Anterior cingulate cortex (tissue), 58 donors: ENCODE measurements around the gene DNAJB5.

Experiments used
- DNase-seq, 58 donors: peaks; one replicate each; lab custom pipeline; 2025; lab: John Stamatoyannopoulos, UW

Gene DNAJB5

DNA sequence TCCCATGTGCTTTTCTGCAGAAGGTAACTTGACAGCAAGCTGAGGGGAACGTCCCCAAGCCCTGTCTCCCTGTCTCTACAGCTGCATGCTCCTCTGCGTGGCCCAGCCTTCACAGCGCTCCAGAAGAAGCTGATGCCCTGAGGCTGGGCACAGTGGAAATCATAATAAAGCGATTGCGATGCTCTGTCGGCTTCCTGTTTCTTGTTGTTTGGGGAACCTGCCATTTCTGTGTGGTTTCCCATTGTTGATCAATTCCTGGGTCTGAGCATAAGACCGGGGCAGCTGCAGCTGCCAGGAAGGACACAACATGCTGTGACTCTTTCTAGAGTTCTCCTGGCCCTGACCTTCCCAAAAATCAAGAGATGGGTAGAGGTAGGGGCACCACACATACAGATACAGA is 7.2 kb upstream of the DNAJB5 start:
- no peak for DNase-seq

GRCh38 chr9:34983209-34983608 is 6.3 kb upstream of the DNAJB5 start:
- DNase-seq, result no peak

GRCh38 chr9:34984049-34984448 is 5.5 kb upstream of the DNAJB5 start:
- DNase-seq, result no peak

DNA sequence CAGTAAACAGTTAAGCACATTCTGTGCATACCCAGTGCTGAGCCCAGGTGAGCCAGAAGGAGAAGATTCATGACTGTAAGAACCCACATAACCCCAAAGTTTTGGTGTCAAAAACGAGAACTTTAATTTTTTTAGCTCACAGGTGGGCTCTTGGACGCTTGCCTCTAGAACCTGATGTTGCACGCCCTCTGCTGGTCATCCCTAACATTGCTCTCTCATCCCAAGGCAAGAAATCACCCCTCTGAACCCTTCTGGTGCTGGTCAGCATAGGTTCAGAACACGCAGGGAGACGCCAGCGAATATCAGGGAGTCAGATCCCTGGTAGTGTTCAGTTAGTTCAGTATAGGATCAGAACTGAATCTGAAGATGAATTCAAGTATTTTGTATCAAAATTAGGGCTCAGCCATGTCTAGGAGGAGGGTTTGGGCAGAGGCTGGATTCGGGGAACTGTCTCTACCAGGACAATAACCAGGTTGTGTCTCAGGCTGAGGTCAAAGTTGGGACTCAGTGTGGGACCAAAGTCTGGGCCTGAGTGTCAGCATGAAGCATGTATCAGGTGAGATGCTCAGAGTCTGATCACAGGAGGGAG is 4.1 kb upstream of the DNAJB5 start:
- DNase-seq, result peak in 40 of 58 donors; percentile 5 to 77 (median 32)

DNA sequence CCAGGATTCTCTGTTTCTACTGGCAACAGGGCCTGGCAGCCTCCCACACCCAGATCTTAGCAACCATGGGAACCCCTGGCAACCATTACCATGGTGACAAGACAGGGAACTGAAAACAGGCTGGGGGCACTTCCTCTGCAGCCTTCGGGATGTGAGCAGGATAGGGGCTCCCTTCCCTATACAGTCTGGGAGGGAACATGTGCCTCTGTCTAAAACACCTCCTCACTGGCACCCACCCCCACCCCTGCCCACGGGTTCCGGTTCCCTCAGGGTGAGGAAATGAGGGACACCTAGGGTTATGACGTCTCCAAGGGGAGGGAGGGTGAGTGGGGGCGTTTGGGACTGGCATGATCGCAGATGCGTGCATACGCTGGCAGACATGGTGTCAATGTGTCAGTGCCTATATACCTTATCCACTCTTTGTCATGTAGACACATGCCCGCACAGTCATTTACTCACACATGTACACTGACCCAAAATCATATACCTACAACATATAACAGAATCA is 3.0 kb upstream of the DNAJB5 start:
- peak in 53 of 58 donors; percentile 16 to 90 (median 68) for DNase-seq

- DNase-seq, result peak in 7 of 58 donors; percentile 16 to 46 (median 26)
These were observed 2.2 kb upstream of the DNAJB5 start for GRCh38 chr9:34987160-34987901.

- peak in 43 of 58 donors; percentile 21 to 82 (median 58) for DNase-seq
These were observed 1.1 kb upstream of the DNAJB5 start for GRCh38 chr9:34988218-34989002.

DNA sequence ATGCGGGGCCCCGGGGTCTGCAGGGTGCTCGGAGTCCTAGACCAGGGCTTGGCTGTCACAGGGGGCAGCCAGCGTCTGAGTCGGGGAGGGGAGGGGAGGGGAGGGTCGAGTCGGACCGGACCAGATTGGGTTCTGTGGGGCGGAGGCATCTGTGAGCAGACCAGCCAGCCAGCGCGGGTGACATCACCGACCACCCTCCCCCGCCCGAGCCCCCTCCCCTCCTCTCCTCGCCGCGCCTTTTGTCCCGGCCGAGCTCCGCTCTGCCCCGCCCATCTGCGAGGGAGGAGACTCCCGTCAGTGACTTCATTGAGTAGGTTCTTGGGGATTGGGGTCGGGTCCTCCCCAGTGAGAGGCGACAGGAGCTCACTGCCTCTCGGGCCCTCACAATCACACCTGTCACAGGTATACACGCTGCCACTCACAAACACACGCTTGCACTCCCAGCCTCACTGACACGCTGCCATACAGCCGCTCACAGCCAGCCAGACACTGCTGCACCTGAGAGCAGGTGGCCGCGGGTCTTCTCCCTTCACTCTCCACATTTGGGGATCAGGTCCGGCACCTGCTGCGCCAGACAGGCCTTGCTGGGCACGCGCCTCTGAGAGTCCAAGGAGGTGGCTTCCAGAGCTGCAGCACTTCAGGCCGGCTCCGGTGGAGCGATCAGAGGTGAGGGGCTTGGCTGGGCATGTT is 546 bp downstream of the DNAJB5 start:
- DNase-seq, result peak in 30 of 58 donors; percentile 32 to 88 (median 60)

DNA sequence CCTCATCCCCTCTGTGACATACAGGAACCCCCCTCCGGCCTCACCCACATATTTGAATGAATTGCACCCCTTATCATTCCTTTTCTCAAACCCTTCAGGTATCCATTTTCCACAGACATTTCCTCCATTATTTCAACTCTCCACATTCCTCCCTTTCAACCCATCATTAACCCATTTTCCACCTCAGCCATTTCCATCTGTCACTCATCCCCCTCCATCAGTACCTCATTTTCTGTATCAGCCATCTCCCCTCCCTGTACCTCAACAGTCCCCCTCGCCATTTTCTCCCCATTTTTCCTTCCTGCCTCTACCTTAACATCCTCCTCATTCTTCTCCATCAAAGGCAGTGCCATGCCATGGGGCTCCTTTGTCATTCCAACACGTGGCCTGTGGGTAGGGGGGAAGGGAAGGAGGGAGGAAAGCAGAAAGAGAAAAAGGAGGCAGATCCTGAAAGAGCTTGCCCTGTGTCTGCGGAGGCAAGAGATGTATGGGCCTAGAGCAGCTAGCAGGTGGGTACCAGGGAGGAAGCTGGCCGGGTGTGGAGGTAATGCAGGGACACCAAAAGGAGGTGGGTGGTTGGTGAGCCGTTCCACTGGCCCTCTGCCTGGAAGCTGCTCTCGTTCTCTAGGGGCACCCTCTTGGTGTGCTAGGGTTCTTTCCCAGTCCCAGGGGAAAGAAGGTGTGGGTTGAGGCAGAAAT is 1.5 kb downstream of the DNAJB5 start:
- DNase-seq, result peak in 8 of 58 donors; percentile 17 to 57 (median 25)

GRCh38 chr9:34991607-34992375 is 2.2 kb downstream of the DNAJB5 start:
- peak in 35 of 58 donors; percentile 9 to 80 (median 40) for DNase-seq

DNA sequence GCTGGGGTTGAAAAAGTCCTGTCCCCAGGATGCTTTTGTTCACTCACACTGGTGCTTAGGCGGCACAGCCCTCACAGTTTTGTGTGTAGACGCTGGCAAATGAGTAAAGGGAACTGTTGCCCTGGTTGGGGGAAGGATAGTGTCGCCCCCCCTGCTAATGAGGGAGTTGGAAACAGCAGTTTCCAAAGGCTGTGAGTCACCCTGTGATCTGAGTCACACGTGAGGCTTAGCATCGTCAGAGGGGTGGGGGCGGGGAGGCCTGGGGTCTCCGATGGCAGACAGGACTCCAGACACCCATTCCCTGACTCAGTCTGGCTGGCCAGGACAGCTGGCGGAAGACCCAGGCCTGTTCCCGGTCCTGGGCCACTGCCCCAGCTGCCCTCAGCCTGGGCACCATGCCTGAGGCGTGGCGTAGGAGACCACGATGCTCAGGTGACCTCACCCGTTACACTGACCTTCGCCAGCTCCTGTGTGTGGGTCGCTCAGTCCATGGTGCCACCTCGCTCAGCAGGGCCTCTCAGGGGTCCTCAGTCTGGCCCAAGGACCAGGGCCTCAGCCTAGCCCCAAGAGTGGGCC is 2.9 kb downstream of the DNAJB5 start:
- peak in 23 of 58 donors; percentile 16 to 80 (median 39) for DNase-seq

DNA sequence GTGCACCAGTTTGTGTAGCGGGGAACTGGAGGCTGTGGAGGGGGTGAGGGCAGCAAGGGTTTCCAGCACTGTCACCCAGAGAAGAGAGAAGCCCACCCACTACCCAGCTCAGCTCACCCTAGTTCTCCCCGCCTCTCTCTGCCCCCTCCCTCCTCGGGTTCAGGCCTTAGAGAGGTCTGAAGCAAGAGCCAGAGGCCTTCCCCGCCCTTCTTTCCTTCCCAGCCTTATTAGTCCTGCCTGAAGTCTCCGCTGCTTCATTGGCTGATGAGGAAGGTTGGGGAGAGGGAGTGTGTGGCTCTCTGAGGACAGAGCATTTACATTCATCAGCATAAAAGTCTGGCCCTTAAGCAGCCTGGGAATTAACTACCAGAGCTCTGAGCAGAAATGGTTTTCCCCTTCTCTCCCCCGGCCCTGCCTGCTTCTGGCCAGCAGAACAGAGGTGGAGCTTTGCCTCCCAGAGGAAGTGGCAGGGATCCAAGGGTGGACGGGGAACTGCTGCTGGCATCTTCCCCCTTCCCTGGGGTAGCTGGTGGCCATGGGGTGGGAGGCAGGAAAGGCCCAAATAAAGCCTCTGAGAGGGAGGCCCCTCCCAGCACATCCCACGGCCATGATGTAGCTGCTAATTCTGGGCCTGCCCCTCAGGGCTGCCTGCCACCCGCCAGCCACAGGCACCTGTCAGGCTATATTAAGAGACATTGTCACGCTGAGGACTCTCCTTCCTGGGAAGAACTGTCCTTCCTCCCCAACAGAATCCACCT is 4.1 kb downstream of the DNAJB5 start:
- DNase-seq, result peak in 42 of 58 donors; percentile 14 to 78 (median 55)

DNA sequence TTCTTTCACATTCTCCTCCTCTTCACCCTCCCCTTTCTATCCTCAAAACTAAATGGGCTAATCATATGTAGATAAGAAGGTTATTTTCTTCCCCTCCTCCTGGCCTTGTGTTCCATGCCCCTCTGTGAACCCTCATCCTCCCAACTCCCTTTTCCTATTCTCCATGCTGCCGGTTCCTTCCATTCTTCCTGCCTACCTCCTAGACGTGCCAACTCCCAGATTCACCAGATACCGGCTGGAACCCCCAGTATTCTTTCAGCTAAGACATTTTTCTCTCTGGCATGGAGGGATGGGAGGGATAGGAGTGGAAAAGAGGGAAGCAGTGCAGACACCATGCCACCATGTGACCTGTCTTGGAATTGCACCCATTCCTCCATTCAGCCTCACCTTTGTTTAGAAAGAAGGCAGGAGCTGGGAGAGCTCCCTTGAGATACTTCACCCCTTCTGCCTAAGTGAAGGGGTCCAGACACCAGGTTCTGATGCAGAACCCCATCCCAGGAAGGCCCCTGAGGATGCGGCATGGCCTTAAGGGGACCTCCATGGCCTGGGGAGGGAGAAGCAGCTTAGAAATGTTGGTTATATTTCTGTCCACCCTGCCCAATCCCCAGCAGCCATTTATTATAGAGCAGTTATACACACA is 4.8 kb downstream of the DNAJB5 start:
- peak in 25 of 58 donors; percentile 16 to 67 (median 29) for DNase-seq

- DNase-seq, result peak in 2 of 58 donors; percentile 14 to 24
These were observed 5.5 kb downstream of the DNAJB5 start for GRCh38 chr9:34994900-34995669.

GRCh38 chr9:34995670-34996060 is 6.1 kb downstream of the DNAJB5 start:
- no peak for DNase-seq

DNA sequence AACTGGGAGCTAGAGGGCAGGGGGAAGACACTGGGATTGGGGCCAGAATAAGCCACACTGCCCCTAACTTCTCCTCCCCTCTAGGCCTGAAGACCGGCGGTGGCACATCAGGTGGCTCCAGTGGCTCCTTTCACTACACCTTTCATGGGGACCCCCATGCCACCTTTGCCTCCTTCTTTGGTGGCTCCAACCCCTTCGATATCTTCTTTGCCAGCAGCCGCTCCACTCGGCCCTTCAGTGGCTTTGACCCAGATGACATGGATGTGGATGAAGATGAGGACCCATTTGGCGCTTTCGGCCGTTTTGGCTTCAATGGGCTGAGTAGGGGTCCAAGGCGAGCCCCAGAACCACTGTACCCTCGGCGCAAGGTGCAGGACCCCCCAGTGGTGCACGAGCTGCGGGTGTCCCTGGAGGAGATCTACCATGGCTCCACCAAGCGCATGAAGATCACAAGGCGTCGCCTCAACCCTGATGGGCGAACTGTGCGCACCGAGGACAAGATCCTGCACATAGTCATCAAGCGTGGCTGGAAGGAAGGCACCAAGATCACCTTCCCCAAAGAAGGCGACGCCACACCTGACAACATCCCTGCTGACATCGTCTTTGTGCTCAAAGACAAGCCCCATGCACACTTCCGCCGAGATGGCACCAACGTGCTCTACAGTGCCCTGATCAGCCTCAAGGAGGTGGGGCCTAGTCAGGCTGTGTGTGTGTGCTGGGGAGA is 6.8 kb downstream of the DNAJB5 start:
- DNase-seq, result no peak
